ENCODE measurements around the gene SERTM2.
"Not testable (repeated sequence)": the region's sequence is repeated elsewhere in the genome, so short reads cannot be mapped to it uniquely, and the experiment has no call there.

Gene SERTM2

DNA sequence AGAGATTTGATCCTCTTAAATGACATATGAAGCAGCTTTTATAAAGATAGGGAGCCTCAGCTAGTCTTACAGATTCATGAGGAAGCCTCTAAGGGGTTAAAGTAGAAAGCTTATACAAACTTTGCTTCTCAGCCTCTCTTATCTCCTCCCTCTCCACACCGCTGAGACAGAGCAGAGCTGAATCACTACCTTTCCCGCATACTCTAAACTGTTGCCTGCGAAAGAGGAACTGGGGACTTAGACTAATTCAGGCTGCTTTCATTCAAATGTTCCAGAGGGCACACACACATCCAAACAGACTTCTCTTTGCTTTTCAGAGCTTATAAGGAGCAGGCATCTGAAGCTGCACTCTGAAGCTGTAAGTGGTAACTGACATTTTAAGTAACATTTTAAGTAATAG, at the start of gene SERTM2:
Gene SERTM2 (plus strand): TSS at position 169 of the 400 bp plus-strand sequence. CDS start 7,213 bp downstream, outside the sequence.
- DNase-seq (ENCODE audit: low read depth) = no peak

DNA sequence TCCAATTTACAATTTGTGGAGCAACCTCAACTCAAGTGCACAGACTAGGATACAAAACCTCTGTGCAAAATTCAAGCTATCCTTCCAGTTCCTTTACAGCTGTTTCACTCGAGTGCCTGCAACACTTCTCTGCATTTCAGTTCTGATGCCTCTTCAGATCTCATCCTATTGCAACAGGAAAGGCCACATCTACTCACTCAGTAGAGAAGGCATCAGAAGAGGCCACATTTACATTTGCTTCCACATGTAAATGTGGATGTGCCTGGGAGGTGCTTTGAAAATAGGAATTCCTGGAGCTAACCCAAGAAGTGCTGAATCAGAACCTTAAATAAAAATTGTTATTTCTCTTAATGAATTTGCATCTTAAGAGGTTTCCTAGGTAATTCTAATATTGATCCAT, 45.8 kb upstream of the SERTM2 start:
- no peak for DNase-seq (ENCODE audit: low read depth)

DNA sequence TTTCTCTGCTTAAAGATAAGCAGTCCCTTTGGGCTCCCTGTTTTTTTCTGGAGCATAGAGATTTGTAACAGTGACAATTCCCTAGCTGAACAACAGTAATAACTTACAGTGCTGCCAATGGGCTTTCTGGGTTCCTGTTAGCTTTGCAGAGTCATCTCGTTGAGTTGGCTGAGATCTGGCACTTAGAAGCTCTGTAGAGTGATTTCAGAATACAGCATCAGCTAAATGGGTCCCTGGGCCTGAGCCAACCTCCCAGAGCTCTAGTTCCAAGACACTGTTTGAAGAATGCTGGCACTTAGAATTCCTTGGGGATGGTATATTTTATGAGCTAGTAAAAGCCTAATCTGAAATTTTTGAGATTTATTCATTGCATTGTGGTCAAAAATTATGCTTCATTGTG, 43.5 kb upstream of the SERTM2 start:
- DNase-seq (ENCODE audit: low read depth) = no peak

DNA sequence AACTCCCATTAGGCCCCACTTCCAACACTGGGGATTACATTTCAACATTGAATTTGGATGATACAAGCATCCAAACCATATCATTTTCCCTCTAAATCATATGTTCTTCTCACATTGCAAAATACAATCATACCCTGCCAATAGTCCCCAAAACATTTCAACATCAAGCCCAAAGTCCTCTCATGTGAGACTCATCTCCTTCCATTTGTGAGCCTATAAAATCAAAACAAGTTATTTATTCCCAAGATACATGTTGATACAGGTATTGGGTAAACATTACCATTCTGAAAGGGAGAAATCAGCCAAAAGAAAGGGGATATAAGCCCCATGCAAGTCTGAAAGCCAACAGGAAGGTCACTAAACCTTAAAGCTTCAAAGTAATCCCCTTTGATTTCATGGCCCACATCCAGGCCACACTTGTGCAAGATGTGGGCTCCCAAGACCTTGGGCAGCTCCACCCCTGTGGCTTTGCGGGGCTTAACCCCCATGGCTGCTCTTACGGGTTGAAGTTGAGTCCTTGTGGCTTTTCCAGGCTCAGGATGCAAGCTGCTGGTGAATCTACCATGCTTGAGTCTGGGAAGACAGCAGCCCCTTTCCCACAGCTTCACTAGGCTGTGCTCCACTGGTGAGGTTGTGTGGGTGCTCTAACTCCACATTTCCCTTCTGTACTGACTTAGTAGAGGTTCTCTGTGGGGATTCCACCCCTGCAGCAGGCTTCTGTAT, 40.6 kb upstream of the SERTM2 start:
- DNase-seq (ENCODE audit: low read depth) = no peak

DNA sequence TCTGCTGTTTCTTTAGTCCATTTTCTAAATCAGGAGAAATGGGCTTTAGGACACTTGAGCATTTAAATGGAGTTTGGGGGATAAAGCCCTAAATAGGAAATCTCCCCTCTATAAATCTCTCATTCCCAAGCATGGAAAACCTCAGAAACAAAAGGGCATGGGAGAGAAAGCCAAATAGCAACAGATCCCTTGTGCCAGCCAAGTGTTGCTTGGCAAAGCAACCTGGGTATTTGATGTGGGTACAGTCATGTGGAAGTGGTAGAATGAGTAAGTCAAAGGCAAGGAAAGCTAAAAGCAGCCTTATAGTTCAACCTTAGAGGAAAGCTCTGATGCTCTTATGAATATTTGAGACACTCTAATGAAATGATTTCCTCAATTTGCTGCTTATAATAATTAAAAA, 29.5 kb upstream of the SERTM2 start:
- no peak for DNase-seq (ENCODE audit: low read depth)

DNA sequence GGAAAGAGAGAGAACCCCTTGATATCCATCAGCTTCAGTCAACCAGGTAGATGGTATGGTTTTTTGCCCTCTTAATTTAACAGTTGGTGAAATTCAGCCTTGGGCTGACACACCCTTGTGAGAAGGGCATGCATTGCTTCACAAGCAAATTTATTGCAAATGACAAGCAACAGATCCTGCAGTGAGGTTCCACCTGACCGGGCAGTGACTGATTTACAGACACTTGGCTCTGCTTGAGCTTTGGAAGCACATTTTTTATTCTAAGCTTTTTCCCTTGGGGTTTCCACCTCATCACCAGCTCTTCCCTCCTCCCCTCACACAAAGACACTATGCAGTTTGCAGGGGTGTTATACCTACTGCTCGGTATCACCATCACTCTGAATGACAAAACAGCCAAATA, 28.3 kb upstream of the SERTM2 start:
- no peak for DNase-seq (ENCODE audit: low read depth)

DNA sequence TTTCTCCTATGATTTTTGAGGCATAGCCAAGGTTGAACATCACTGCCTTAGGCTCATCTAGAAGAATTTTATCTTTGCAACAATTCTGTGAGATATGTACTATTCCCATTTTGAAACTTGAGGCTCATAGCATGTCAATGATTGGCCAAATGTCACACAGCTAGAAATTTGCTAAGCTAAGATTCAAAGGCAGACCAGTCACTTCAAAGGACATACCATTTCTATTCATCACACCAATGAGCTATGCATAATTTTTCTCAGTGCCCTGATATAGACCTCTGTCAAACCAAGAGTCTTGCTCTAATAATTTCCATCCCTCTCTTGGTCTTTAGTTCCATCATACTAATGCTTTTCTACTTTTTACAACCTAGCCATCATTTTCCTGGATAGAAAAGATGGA, 27.6 kb upstream of the SERTM2 start:
- no peak for DNase-seq (ENCODE audit: low read depth)

DNA sequence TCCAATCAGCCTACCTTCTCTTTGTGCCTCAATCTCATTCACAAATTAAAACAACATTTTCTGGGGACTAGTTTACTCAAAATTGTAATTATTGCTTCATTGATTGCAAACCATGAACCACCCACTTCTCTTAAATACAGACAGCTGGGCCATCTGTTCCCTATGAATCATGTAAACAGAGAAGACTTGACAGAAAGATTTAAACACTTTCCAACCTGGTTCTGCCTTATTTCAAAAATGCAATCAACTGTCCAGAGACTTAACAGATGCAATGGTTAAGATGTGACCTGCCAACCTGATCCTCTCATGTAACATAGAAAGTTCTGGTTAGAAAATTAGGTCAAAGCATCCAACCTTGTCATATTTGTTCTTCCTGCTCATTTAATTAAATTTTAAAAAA, 20.8 kb upstream of the SERTM2 start:
- DNase-seq (ENCODE audit: low read depth) = no peak

DNA sequence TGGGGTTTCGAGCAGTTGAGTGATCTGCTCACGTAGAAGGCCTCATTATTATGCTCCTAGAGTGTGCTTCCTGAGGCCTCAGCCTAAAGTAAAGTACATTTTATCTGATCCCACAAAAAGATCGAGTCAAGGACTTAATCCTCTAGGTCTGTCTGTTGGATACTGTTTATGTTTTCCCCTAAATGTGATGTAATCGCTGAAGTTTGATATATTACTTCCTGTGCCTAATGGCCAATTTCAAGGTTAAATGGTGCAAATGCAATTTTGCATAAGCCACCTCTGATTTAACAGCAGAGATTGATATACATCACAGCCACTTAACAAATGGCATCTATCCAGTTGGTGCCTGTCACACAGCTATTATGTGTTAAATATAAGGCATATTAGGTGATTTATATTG, 19.4 kb upstream of the SERTM2 start:
- no peak for DNase-seq (ENCODE audit: low read depth)

DNA sequence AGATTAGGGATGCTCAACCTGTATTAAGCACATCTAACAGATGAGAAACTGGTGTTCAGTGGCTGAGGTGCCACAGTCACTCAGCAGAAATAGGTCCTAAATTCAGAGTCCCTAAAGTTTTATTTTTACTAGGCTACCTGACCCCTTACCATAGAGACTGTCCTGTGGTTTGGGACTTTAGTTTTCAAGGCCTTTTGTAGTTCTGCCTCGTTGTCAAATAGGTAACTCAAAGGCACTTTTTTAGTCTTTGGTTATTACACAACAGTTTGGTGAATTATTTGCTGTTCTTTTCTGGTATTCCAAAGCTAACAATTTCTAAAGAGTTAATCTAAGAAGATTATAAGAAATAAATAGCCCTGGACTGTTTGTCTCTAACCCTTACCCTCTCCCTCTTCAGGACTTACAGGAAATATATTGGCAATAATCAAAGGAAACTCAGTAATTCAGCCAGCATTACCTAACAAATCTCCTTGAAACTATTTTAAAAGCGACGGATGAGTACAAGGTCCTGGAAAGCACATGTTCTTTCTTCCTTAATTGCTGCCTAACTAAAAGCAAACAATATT, 12.8 kb upstream of the SERTM2 start:
- DNase-seq (ENCODE audit: low read depth) = no peak

DNA sequence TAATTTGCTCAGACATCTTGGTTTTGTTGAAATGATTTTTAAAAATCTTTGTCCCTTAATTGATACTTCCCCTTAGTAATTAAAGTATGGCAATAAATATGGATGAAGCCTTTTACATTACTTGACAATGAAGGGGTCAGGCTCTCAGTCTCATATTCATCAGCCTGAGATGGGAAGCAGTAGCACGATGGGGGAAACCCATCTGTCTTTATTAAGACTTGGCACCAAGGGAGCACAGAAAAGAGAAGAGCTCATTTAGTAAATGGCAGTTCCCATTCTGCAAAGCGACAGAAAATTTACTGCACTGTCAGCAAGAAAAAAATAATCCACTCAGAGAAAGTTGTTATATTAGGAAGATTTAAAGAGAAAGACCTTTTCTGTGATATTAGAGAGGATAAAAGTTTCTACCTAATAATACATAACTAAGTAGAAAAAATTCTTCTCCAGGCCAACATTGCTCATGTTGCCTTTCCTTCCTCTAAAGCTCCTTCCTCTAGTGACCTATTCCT, 7.9 kb upstream of the SERTM2 start:
- DNase-seq (ENCODE audit: low read depth) = no peak

DNA sequence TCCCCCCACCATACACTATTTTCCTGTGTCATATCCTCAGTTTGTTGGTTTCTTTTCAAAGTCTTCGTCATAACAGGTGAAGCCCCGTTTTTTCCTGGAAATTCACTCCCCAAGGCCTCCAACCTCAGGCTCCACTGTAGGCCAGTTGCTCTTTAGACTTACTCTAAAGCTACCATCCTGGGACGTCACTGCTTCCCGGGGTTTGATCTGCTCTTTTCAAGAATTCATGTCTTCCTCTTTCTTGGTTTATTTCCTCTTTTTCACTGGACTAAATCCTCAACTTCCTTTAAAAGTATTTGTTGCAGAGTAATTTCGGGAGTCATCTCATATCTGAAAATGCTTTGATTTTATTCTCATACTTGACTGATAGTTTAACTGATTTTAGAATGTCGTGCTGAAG, 6.5 kb upstream of the SERTM2 start:
- no peak for DNase-seq (ENCODE audit: low read depth)

DNA sequence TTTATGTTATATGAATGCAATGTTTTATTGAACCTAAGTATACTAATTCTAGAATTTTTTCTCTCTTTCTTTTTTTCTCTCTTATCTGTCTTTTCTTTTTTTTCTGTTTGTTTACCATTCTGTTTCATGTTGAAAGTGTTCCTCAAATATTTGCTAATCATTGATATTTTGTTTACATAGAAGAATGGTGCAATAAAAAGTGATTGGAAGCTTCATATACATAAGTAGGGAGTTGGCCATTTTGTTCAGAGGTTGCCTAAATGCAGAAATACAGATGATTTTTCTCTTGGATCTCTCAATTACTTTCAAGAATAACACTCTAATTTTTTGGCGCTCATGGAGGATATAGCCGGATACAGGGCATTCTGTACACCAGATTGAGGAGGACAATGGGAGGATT, 5.7 kb upstream of the SERTM2 start:
- no peak for DNase-seq (ENCODE audit: low read depth)

DNA sequence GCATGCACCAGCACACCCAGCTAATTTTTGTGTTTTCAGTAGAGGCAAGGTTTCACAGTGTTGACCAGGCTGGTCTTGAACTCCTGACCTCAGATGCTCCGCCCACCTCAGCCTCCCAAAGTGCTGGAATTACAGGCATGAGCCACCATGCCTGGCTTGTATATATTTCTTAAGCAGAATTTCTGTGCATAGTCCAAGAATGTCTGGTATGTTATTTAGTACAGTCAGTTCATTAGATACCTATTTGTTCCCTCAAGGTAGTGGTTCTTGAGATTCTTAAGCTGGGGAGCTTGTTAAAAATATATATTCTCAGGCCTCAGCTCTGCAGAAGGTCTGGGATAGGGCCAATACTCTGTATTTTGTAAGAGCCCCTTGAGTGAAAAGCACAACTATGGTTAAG, 4.6 kb upstream of the SERTM2 start:
- no peak for DNase-seq (ENCODE audit: low read depth)

DNA sequence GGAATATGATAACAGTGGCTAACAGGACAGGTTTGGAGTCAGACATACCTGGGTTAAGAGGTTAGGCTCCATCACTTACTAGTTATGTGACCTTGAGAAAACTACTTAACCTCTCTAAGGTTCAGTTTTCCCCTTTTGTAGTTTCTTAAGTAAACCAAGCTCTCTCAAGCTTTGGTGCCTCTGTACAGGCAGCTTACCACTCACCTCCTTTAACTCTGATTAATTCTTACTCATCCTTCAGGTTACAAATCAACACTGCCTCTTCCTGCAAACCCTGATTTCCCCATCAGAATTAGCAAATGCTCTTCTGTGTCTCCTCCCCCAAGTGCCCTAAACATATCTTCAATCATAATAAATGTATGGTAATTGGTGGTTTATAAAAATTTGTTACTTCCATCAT, 3.5 kb upstream of the SERTM2 start:
- DNase-seq (ENCODE audit: low read depth) = no peak

DNA sequence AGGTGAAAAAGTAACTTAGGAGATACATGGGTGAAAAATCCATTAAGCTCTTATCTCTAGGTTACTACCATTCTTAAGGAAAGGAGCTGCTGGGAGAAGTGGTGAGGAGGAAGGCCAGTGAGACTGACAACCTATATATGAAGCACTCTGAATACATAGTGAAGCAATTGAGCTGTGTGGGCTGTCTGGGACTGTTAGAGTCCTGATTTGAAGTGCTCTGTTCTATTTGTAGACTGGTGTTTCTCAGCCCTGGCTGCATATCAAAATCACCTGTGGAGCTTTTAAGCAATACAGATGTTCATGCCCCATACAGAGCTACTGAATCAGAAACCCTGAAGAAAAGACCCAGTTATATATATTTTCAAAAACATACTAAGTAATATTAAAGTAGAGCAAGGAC, 3.9 kb downstream of the SERTM2 start:
- no peak for DNase-seq (ENCODE audit: low read depth)

DNA sequence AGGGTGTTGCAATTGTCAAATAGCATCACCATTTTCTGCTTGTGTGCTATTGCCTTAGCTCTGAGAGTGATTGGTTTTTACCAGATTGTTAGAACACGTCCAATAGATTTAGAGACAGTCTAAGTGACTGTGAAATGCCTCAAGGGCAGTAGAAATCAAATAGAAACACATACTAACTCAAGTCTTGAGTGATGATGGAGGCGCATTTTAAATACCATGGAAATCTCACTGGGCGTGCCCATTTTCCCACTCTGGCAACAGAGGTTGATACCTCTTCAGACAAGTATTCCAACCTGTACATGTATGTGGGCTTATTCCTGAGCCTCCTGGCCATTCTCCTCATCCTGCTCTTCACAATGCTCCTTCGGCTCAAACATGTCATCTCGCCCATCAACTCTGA, 7.2 kb downstream of the SERTM2 start:
- DNase-seq (ENCODE audit: low read depth) = no peak

DNA sequence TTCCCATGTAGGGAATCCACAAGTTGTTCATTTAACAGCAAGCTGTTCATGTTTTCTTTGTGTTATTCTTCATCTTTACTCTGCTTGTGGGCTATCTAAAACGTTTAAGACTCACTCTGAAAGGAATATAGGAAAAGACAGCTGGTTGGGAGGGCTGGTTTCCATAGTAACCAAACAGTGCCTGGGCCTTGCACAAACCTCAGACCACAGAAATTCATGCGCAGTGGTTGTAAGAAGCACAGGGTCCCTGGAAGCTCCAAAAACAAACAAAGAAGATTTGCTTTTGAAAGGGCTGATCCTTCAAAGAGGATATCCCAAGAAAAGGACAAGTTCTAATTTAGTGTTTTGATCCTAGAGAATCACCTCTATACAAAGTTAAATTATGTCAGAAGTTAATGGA, 7.8 kb downstream of the SERTM2 start:
- DNase-seq (ENCODE audit: low read depth) = no peak

DNA sequence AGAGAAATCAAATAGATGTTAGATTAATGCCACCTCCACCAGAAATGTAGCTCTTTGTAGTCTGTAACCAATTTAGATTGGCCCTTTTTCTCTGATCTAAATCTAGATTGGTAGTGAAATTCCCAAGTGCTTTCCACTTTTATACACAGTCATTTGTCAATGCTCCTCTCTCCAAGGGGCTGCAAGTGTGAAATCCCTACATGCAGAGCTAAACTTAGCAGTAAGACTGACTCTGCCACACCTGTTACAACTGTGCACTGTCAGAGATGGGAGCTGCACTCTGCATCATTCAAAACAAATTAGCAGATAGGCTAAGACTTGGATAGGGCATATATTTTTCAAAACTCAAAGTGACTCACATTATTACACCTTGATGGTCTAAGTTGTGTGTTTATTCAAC, 9.1 kb downstream of the SERTM2 start:
- DNase-seq (ENCODE audit: low read depth) = no peak

DNA sequence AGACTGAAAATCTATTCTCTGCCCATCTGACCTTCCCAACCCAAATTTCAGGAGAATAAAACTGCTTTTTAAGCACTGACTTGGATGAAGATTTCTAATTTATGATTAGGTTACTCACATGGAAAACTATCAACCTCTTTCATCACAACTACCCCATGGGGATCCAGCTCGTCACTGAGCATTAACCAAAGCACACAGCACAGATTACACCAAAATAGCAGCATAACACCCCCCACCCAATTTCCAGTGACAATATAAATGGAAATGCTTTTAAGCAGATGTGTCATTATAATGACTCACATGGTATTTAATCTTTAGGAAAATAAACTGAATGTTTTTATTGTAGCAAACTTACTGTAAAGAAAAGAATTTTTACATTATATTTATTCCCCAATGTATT, 9.7 kb downstream of the SERTM2 start:
- DNase-seq (ENCODE audit: low read depth) = no peak

DNA sequence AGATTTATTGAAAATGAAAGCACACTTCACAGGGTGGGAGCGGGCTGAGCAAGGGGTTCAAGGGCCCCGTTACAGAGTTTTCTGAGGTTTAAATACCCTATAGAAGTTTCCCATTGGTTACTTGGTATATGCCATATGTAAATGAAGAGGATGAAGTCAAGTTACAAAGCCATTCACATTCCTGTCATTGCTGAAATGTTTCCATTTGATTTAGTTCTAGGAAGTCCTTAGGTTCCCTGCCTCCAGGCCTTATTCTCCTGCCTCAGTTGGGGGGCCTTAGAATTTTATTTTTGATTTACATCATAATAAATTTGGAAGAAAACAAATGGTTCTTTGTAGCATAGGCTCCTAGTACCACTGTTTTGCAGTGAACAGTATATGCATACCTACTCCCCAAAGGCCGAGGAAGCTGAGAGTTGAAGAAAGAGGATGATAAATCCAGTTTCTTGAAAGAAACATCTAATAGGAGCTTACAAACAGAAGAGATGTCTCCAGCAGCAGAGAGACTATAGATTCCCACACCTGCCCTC, 31.8 kb downstream of the SERTM2 start:
- DNase-seq (ENCODE audit: low read depth) = no peak

DNA sequence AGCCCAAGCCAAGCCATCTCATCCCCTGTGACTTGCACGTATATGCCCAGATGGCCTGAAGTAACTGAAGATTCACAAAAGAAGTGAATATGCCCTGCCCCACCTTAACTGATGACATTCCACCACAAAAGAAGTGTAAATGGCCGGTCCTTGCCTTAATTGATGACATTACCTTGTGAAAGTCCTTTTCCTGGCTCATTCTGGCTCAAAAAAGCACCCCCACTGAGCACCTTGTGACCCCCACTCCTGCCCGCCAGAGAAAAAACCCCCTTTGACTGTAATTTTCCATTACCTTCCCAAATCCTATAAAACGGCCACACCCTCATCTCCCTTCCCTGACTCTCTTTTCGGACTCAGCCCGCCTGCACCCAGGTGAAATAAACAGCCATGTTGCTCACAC, 37.8 kb downstream of the SERTM2 start:
- DNase-seq (ENCODE audit: low read depth) = not testable (repeated sequence)

DNA sequence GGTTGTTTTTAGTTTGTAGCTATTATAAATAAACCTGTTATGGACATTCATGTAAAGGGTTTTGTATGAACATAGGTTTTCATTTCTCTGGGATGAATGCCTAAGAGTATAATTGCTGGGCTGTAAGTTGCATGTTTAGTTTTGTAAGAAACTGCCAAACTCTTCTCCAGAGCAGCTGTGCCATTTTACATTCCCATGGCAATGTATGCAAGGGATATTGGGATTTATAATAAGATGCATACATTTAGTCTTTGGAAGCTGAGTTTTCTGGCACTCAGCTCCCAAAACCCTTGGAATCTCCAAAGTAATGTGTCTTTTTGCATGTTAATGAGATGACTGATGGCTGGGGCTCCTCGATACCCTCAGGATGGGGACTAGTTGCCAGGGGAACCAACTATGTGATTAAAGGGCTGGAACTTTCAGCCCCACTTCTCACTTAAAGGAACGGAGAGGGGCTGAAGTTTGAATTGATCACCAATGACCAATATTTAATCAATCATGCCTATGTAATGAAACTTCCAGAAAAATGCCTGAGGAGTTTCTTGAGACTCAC, 44.0 kb downstream of the SERTM2 start:
- no peak for DNase-seq (ENCODE audit: low read depth)

DNA sequence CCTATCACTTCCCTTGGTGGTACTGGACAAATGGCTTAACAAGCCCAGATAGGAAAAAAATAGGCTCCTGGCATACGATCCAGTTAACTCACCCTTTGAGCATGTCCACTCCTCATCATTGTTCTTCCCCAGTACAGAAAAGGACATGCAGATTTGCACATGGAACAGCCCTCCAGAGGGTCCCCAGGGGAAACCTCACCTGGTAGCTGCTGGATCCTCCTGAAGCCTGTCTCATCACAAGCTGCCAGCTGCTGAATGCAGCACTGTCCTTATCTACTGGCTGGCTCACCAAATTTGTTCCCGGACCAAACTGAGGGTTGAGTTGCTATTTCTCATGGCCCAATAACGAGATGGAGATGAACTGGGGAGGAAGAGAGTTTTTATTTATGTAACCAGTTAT, 49.4 kb downstream of the SERTM2 start:
- DNase-seq (ENCODE audit: low read depth) = no peak
